Ovary (tissue), 3 donors: ENCODE results near the gene MBOAT7.
A peak's percentile ranks its signal among the peaks of the same experiment; 100 is the strongest.

Experiments
- CTCF ChIP-seq, 3 donors: fragments of 450-650 bp in 2 of 3; fragments of 200-600 bp in 1 of 3; IDR thresholded peaks; one replicate each; pipeline versions ENCODE4 v1.5.1 to v1.8.0; 2016 to 2022; ENCODE audit warnings: antibody characterized with exemption in 3 of 3, mild to moderate bottlenecking in 1 of 3
- EP300 ChIP-seq: sonication (generic); formaldehyde crosslinking; IDR thresholded peaks from one replicate; pipeline ENCODE4 v1.6.1; 2017; ENCODE audit warnings: antibody characterized with exemption
- POLR2A ChIP-seq: fragments of 450-650 bp; IDR thresholded peaks from one replicate; pipeline ENCODE4 v1.6.1; 2017; ENCODE audit warnings: antibody characterized with exemption, mild to moderate bottlenecking, moderate library complexity
- donor health status: DM: no; HTN: no; CAD: no.

DNA sequence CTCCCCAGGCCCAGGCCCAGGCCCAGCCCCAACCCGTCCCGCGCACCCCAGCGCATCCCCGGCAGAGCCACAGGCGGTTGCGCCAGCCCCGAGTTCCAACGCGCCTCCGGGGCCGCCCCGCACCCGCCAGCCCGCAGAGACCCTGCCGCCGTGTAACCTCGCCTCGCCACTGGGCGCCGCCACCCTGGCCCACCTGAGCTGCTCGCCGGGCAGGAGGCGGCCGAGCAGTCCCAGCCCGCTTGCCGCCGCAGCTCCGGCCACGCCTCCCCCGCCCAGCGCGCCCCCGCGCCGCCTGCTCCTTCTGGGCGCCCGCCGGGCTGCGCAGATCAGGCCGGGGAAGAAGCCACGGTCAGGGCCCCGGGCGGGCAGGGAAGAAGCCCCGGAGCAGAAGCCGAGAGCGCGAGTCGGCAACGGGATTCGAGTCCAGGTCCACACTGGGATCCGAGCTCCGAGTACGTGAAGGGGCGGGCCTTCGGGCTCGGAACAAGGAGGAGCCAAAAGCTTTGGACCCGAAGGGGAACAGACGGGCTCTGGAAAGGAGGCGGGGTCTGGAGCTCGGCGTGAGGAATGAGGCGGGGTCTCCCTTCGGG lies at the start of gene MBOAT7:
- TF ChIP-seq POLR2A (peak; percentile 73), EP300 (no peak), CTCF (IDR thresholded peaks at IDR 0.05) (peak; percentile 12 to 61 (median 60))
